ENCODE results near the gene USP6NL. TPM values are rescaled to one million over a fixed set of nuclear protein-coding genes. Genes with fewer than 3 reads are reported as not detected.

Gene USP6NL
- total and polyA plus RNA-seq, 2 of the 13 experiments (the other 11 are each of a cell fraction or from before 2014, with no cell fraction given) = 10.5 to 22.9 TPM

- TF ChIP-seq NAIF1 (CRISPR knock-in tag; IDR thresholded peaks at IDR 0.05; ENCODE audit: borderline replicate concordance) (no peak), STAG1 (CRISPR knock-in tag; IDR thresholded peaks at IDR 0.05) (0 out of 2 replicates have a peak, but pooled peaks have one; percentile 21), TGIF2 (CRISPR knock-in tag; IDR thresholded peaks at IDR 0.05) (no peak), ADNP (CRISPR knock-in tag; IDR thresholded peaks at IDR 0.05) (no peak), HOXA9 (CRISPR knock-in tag; IDR thresholded peaks at IDR 0.05; ENCODE audit: borderline replicate concordance) (no peak), RAD51 (IDR thresholded peaks at IDR 0.05; ENCODE audit: borderline replicate concordance) (no peak), NONO (IDR thresholded peaks at IDR 0.05) (no peak), NONO (CRISPR knock-in tag; conservative IDR thresholded peaks at IDR 0.05) (no peak), MXI1 (IDR thresholded peaks at IDR 0.05; ENCODE audit: borderline replicate concordance, low read depth, low read length) (no peak), RBM22 (optimal IDR thresholded peaks at IDR 0.05; ENCODE audit: low read length) (peak; percentile 77)
Observed at GRCh38 chr10:11454958-11455566, 156.4 kb downstream of the USP6NL start (continued).

GRCh38 chr10:11454160-11454559 is 157.3 kb downstream of the USP6NL start:
- in situ Hi-C loops (cut with HindIII; ENCODE audit: extremely low pct_ligation_motif_present, low pct_unique_long_range_greater_than_20kb) = no loop called here
- H4K20me1 ChIP-seq (ENCODE audit: insufficient read depth, low read length) = no peaks in the 10 kb centered on the region
- ATAC-seq (peak; percentile 6; the same call in 1 of the 3 replicates), FAIRE-seq (no peak), DNase-seq (ENCODE audit: low spot score) (no peak)
- CTCF ChIA-PET (ENCODE audit: low intra/inter-chr PET ratio, low total read pairs) = no interaction called here
- no peak overlapping the region for H3K4me3 ChIP-seq (replicated peaks in 1 of 3; ENCODE audit: insufficient read depth in 1 of 3, low read depth in 2 of 3, low read length in 3 of 3)
- no peak overlapping the region for H3K9ac ChIP-seq (ENCODE audit: insufficient read depth, low read depth, low read length)
- H2AFZ ChIP-seq (ENCODE audit: low read length) = no peak overlapping the region
- H3K27ac ChIP-seq (ENCODE audit: extremely low read length, insufficient read depth, low read length) = no peak overlapping the region
- no peak overlapping the region for H3K4me2 ChIP-seq (ENCODE audit: low read depth, low read length)
- no peaks in the 10 kb centered on the region for H3K4me1 ChIP-seq (ENCODE audit: insufficient read depth, low read length)
- no peaks in the 10 kb centered on the region for H3K79me2 ChIP-seq (ENCODE audit: insufficient read depth, low read length)
- H3K9me3 ChIP-seq (ENCODE audit: low read length) = no peaks in the 10 kb centered on the region
- peaks cover 1 to 7% of the 10 kb centered on the region in 2 experiments; a peak in 2 of 5 replicates for H3K27me3 ChIP-seq (ENCODE audit: control insufficient read depth in 1 of 2, insufficient read depth in 2 of 2, low read length in 2 of 2)
- intact Hi-C loops (cut with micrococcal nuclease; ENCODE audit: unreplicated experiment) = no loop called here
- 0 out of 5 replicates have a peak, but pooled peaks cover 0 to 6% of the 10 kb centered on the region in 2 experiments for H3K36me3 ChIP-seq (replicated peaks in 1 of 2; ENCODE audit: control insufficient read depth in 1 of 2, insufficient read depth in 2 of 2, low read length in 2 of 2)
- 93% methylated on average over 4 of the region's 4 CpGs for WGBS (ENCODE audit: low lambda C conversion rate)
- POLR2A ChIA-PET = no interaction called here
- no TSS peak for BruUV-seq (replicated peaks)
- TF ChIP-seq POLR2AphosphoS2 (IDR thresholded peaks at IDR 0.05; ENCODE audit: low read depth, low read length) (no peak), ERF (CRISPR knock-in tag; IDR thresholded peaks at IDR 0.05) (no peak), AKAP8 (CRISPR knock-in tag; IDR thresholded peaks at IDR 0.05) (no peak), SAFB2 (CRISPR knock-in tag; IDR thresholded peaks at IDR 0.05; ENCODE audit: borderline replicate concordance, low read depth) (no peak), RBM22 (optimal IDR thresholded peaks at IDR 0.05; ENCODE audit: low read length) (peak; percentile 90), ATF3 (CRISPR knock-in tag; IDR thresholded peaks at IDR 0.05) (no peak), ZMYM3 (CRISPR knock-in tag; IDR thresholded peaks at IDR 0.05) (no peak), ZNF576 (CRISPR knock-in tag; IDR thresholded peaks at IDR 0.05) (no peak), ZNF691 (CRISPR knock-in tag; IDR thresholded peaks at IDR 0.05; ENCODE audit: borderline replicate concordance, low read depth) (no peak), HOXD1 (CRISPR knock-in tag; IDR thresholded peaks at IDR 0.05) (no peak), POLR2G (IDR thresholded peaks at IDR 0.05; ENCODE audit: low read depth, low read length) (peak; percentile 37; the same call in 1 of the 2 replicates), LRRFIP1 (CRISPR knock-in tag; conservative IDR thresholded peaks at IDR 0.05) (no peak), MYNN (CRISPR knock-in tag; IDR thresholded peaks at IDR 0.05; ENCODE audit: low read depth) (no peak)

Measured in HepG2 (cell line).